Mesothelial cell of epicardium (in vitro differentiated cells): ENCODE results near the gene CDX2. TPM values are rescaled to one million over a fixed set of nuclear protein-coding genes. Genes with fewer than 3 reads are reported as not detected.

ENCODE experiments used
- DNase-seq, 2 experiments: peaks; one replicate each; pipeline ENCODE4 v3.0.0; 2021; ENCODE audit warnings: low spot score in 2 of 2; ENCODE audit not compliant: unreplicated experiment in 2 of 2
- H3K27ac Mint-ChIP-seq: 2 replicates; pipeline ENCODE4 v1.8.0; 2021; ENCODE audit warnings: mixed read lengths
- H3K27me3 Mint-ChIP-seq: 2 replicates; pipeline ENCODE4 v1.8.0; 2021; ENCODE audit warnings: low read depth, mixed read lengths
- H3K36me3 Mint-ChIP-seq: 2 replicates; pipeline ENCODE4 v1.8.0; 2021; ENCODE audit warnings: mixed read lengths
- H3K4me1 Mint-ChIP-seq: 2 replicates; pipeline ENCODE4 v1.8.0; 2021; ENCODE audit warnings: mixed read lengths
- H3K4me3 Mint-ChIP-seq: 2 replicates; pipeline ENCODE4 v1.8.0; 2021; ENCODE audit warnings: mild to moderate bottlenecking, moderate library complexity, mixed read lengths
- H3K9me3 Mint-ChIP-seq: 2 replicates; pipeline ENCODE4 v1.8.0; 2021; ENCODE audit warnings: mixed read lengths
- CTCF ChIP-seq: fragments of 200-600 bp; sonication (generic); IDR thresholded peaks from one replicate; pipeline ENCODE4 v1.5.0; 2021; ENCODE audit warnings: antibody characterized with exemption; ENCODE audit not compliant: unreplicated experiment
- total RNA-seq: library from RNA; stranded (reverse); gene quantifications from 3 replicates; pipeline ENCODE4 v1.2.1, GENCODE V29; 2021

CDX2 gene
- total RNA-seq, 1 donor from 2014 or later: 0.16 TPM

DNA sequence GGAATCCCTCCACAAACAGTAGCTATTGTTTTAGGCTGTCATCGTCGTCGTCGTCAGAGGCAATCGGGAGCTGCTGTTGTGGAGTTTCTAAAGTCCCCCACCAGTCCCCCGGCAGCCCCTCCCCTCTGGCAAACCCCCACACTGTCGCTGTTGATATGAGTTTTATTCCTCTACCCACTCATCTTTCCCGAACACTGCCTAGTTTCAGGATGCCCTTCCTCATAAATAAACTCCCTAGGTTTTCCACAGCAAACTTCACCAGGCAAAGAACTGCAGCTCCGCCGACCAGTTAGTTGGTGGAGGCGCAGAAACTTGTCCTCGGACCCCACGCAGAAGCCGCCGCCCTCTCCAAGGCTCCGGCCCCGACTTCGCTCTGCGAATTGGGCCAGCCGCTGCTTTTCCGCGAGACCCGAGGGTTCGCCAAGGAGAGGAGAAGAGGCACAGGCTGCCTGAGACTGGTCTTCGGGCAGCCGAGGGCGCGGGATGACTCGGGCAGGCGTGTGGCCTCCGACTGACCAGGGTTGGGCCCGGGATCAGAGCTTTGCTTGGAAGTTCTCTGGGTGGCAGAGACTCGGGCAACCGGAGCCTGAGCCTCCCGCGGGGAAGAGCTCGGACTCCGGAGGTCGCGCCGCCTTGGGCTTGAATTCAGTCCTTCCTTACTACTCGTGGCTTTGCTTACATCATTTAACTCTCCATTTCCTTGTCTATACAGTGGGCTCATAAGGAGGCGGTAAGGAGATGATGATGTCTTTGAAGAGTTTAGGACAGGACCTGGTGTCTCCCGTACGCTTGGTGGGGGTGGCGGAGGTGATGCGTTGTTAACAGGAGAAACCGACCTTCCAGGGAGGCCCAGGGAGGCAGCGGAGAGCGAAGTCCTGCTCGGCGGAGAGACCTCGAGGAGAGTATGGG lies 41.4 kb downstream of the CDX2 start:
- Mint-ChIP-seq H3K4me3 (no peak overlapping the region), H3K27ac (no peak overlapping the region), H3K4me1 (peaks cover 2% of the 10 kb centered on the region), H3K9me3 (no peaks in the 10 kb centered on the region), H3K27me3 (peaks cover 98% of the 10 kb centered on the region), H3K36me3 (no peaks in the 10 kb centered on the region)
- TF ChIP-seq CTCF: no peak
- no peak for DNase-seq

- Mint-ChIP-seq H3K4me1 (peaks cover 2% of the 10 kb centered on the region), H3K36me3 (no peaks in the 10 kb centered on the region), H3K27me3 (peaks cover 98% of the 10 kb centered on the region), H3K9me3 (no peaks in the 10 kb centered on the region), H3K4me3 (no peak overlapping the region), H3K27ac (no peak overlapping the region)
- no peak for TF ChIP-seq CTCF
- DNase-seq: no peak
Measured at GRCh38 chr13:27926644-27927434, 42.3 kb downstream of the CDX2 start.

GRCh38 chr13:27925220-27925991 lies 43.7 kb downstream of the CDX2 start:
- H3K9me3 Mint-ChIP-seq: no peaks in the 10 kb centered on the region
- H3K4me3 Mint-ChIP-seq: no peak overlapping the region
- H3K27me3 Mint-ChIP-seq: peaks cover 98% of the 10 kb centered on the region
- peaks cover 8% of the 10 kb centered on the region for H3K4me1 Mint-ChIP-seq
- H3K27ac Mint-ChIP-seq: no peak overlapping the region
- no peak for TF ChIP-seq CTCF
- H3K36me3 Mint-ChIP-seq: no peaks in the 10 kb centered on the region
- DNase-seq: no peak

GRCh38 chr13:27924529-27925141 lies 44.5 kb downstream of the CDX2 start:
- H3K27ac Mint-ChIP-seq: no peak overlapping the region
- TF ChIP-seq CTCF: no peak
- H3K4me3 Mint-ChIP-seq: no peak overlapping the region
- H3K36me3 Mint-ChIP-seq: no peaks in the 10 kb centered on the region
- no peaks in the 10 kb centered on the region for H3K9me3 Mint-ChIP-seq
- peaks cover 9% of the 10 kb centered on the region for H3K4me1 Mint-ChIP-seq
- peaks cover 96% of the 10 kb centered on the region for H3K27me3 Mint-ChIP-seq
- DNase-seq: no peak
